GM19238 (cell line): ENCODE measurements around the gene SPTLC3.

Experiments used
- DNase-seq: peaks from one replicate; pipeline ENCODE4 v3.0.0; 2011; ENCODE audit warnings: low spot score; ENCODE audit not compliant: insufficient read length

The SPTLC3 gene

DNA sequence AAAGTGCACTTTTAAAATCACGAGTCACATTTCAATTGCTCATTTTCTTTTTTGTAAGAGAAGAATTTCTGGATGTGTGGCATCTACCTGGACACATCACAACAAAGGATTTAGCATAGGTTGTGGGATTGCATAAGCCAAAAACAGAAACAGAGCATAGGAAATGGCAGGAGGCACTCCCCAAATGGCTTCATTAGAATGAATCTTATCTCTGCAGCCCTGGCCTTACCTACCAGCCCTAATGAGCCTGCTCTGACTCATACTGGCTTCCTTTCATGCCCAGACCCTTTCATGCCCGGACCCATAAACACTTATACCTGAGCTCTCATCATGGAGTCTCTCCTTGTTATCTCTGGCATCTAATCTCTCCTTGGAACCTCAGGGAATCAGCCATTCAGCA, 23.9 kb upstream of the SPTLC3 start:
- DNase-seq: no peak

DNA sequence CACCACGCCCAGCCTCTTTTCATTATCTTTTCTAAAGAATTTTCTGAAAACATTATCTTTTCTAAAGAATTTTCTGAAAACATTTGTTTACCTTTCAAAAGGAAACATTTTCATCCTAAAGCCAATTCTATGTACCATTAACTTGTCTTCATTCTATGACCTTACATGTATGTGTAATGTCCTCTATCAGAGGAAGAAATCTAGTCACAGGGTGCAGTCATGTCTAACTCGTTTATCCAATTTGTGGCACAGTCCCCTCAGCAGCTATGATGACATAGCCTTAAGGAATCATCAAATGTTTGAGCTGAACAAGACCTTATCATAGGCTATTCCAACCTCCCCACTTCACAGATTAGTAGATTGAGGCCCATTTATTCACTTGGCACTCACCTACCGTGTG, 21.5 kb upstream of the SPTLC3 start:
- no peak for DNase-seq

DNA sequence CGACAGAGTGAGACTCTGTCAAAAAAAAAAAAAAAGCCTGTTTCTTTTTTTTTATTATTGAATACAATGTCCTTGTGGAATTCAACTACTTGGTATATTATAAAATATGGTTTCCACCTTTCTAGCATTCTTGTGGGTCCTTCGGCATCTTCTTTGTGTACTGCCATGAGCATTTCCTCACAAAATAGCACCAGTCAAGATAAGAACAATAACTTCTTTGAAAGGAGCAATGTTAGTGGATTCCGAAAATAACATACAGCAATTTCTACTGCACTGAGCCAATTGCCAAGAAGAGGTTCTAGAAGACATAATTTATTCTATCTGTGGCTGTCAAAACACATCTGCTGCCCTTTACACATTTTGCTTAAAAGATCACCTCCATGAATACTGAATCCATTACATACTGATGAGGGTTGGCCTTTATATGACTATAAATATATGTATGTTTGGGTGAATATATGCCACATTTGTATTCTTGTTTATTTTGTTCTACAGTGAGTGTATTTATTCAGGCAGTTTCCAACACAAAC, 19.1 kb upstream of the SPTLC3 start:
- DNase-seq: no peak

DNA sequence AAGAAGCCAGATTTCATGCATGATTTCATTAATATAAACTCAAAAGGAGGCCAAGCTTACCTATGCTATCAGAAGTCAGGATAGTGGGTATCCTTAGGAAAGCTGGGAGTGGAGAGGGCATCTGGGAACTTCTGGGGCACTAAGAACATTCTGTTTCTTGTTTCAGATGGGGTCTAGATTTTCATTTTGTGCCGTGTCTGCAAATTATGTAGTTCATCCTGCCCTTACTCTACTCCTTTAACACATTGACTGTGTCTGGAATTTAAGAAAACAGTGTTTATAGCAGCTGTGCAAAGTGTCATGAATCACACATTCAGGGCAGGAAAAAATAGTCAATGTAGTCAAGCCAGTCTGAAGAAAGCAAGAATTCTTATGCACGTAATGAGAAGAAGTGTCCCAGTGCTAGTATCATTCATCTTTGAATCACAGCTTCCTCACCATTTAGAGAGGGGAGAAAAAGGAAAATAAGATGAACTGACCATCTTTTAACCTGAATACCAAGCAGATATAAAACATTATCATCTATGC, 11.6 kb upstream of the SPTLC3 start:
- DNase-seq: no peak

DNA sequence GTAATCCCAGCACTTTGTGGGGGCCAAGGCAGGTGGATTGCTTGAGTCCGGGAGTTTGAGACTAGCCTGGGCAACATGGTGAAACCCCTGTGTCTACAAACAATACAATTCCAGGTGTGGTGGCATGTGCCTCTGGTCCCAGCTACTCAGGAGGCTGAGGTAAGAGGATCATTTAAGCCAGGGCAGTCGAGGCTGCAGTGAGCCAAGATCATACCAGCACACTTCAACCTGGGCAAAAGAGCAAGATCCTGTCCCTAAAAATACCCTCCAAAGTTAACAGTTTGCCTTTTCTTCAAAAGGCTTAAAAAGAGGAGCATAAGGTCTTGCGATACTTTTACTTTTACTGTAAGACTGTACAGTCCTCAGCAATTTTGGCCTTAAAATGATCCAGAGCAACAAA, 10.7 kb upstream of the SPTLC3 start:
- no peak for DNase-seq

DNA sequence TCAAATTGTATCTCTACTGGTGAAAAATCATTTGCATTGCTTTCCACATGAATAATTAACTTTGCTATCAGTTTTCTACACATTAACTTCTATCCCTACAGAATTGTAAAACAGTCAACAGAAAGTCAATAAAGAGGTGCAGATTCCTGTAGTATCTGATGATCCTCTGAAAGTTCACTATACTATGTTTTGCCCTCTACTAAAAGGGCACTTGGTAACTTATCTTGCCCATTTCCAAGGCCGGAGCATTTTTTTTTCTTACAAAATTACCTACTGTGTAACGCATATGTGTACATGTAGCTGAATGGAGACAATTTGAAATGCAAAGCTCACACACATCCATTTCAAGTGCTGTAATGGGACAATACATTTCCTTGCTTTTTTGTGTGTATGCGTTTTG, 9.6 kb upstream of the SPTLC3 start:
- no peak for DNase-seq

DNA sequence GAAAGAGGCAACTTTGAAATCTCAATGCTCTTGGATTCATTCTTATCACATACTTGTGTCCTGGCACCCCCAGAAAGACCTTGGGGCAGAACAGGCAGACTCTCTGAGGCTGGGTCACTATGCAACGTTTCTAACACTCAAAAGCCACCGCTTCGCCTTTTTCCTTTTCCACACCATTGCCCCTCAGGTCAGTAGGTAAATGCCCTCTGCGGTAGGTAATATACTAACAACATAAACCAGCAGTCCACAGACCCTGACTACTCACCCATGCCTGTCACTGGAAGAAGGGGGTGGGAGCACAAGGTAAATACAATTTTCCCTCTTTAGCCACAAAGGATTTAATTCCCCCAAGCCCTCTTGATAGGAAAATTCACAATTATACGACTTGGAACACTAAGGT, 6.5 kb upstream of the SPTLC3 start:
- DNase-seq: no peak

DNA sequence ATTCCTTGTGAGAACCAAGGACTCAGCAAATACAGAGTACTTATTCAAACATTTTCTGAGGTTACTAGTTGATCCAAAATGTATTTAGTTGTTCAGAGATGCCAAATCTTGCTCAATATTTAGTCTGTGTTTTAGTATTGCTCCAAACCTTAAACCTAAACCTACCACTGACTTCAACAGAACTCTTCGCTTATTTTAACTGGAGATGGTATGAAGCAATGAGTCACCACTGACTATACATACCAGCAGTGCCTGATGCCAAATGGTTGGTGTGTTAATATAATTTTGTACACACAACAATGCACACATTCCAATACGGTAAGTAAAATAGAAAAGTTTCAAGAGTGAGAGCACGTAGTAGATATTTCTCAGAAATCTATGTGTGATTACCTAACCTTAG, 1.9 kb upstream of the SPTLC3 start:
- DNase-seq: no peak

DNA sequence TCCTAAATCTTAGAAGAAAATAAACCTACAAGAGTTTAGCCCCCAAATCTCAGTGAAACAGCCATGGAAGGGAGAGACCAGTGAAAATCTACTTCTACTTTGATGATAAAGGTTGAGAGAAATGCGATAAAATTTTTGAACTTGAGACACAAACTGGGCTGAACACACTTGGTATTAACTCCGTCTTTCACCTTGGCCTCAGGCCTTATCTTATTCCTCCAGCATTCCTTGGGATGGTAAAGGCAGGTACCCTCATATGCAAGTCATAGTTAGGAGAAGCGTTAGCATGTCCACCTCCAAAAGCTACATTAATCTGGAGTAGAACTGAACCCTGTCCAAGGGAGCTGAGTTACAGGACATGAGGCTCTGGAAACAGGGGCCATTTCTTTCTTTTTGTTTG, 1.2 kb upstream of the SPTLC3 start:
- DNase-seq: no peak

DNA sequence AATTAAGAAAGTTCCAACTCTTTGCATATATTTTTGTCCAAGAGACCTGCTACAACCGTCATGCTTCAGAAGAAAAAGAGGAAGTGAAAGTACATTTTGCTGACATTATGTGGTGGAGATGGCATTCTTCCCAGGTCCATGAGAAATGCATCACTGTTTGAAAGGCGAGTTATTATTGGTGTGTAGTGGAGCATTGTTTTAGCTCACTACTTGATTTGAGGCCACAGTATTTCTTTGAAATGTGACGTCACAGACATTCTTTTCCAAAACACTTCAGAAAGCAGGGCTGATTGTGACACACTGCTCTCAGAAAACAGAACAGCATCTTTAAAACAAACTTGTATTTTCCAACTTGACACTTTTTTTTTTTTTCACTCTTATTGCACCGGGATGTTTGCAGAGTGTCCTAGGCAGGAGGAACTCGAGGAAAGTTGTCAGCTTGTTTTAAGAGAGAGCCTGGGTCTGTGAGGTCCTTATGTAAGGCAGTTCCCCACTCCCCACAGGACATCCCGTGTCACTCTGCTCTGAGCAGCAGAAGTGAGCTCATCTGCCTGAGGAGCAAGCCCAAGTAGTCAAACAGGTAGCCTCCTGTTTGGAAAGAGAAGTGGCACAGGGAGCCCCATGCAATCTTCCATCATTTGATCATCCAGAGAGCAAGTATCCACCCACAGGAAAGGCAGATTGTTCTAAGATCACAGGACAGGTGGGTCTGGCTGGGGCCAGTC, 1.1 kb downstream of the SPTLC3 start:
- DNase-seq: peak; percentile 8

DNA sequence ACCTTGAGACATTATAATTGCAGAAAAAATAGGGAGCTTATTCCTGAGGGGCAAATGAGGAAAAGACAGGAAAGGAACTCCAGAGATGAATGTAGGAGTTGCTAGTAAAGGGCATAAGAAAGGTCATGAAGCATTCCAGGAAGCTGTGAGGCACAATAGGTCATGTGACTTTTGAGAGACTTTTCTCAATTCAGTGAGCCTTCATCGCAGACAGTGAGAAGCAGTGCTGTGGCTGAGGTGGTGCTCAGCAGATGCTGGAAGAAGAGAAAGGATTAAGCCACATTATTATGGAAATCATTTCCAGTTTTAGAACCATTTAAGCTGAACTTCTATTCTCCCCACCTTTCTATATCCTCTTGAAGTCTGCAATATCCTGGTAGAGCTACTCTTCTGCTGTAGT, 4.1 kb downstream of the SPTLC3 start:
- no peak for DNase-seq

DNA sequence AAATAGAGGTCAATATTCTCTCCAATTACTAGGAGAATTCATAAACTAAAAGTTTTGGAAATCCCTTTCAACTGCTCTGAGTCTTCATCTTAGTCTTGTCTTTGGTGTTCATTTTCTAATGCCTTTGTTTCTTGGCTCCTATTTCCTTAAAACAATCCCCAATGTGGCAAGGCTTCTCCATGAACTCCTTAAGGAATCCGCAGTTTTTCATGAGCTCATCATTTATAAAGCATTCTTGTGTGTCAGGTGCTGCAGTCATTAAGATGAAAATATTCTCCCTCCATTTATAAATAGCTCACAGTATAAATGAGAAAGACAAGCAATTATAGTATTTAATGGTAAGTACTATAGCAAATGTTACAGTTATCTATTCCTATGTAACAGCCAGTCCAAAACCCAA, 4.6 kb downstream of the SPTLC3 start:
- DNase-seq: no peak

DNA sequence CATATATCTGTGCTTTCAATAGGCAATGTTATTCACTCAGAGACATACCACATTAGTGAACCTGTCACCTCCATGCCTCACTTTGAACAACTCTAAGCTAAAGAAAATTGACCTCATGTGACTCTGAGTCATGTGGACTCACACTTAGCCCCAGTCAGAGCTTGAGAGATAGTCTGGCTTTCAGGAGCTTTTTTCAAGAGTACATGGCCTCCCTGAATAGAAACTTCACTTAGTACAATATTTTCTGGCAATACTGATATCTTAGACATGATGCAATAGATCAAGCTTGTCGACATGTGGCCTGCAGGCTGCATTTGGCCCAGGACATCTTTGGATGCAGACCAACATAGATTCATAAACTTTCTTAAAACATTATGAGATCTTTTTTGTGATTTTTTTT, 8.5 kb downstream of the SPTLC3 start:
- DNase-seq: no peak

DNA sequence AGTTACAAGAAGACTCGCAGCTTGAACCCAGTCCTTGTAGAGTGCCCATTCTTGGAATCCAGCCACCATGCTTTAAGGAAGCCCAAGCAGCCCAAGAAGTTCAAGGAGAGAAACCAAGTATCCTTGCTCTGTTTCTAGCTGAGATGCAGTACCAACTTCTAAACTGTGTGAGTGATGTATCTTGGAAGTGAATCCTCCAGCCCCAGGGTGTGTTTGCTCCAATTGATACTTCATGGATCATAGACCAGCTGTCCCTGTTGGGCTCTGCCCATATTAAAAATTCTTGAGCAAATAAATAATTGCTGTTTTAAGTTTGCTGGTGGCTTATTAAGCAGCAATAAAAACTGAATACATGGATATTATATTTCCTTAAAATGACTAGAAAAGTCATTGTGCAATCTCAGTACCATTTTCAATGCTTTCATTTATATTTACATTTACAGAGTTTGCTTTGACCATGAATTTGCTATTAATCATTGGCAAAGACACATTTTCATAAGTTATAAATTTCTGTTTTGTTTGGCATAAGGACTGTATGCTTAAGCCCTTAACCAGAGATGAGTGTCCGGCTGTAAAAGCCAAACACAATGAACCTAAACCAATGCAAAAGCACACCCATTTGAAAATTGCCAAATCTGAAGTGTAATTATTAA, 9.2 kb downstream of the SPTLC3 start:
- no peak for DNase-seq

DNA sequence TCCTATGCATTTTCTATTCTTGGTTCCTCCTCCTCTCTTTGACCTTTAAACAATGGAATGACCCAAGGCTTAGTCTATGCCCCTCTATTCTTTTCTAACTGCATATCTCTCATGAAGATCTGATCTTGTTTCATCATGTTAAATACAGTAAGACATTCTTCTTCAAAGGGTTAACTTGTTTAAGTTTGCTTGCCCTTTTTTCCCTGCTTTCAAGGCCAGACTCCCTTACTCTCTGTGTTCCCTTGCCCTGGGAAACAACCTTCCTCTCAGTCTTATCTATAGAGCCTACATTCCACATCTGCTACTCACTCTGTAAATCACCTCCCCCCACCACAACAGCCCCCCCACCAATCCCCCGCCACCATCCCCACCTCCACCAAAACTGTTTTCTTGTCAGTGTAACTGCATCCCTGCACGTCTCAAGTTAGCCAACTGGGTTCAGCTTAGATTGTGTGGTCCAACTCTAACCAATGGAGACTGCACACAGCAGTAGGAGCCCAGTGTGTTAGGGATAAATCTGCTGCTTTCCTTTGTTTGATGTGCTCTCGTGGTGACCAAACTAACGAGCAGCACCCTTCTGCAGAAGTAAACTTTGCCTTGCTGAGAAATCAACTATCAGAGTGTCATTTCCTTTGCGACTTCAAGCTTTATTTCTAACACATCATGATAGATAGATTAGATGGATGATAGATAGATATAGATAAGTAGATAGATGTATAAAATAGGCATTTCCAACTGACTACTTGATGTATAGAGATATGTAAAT, 12.6 kb downstream of the SPTLC3 start:
- no peak for DNase-seq

DNA sequence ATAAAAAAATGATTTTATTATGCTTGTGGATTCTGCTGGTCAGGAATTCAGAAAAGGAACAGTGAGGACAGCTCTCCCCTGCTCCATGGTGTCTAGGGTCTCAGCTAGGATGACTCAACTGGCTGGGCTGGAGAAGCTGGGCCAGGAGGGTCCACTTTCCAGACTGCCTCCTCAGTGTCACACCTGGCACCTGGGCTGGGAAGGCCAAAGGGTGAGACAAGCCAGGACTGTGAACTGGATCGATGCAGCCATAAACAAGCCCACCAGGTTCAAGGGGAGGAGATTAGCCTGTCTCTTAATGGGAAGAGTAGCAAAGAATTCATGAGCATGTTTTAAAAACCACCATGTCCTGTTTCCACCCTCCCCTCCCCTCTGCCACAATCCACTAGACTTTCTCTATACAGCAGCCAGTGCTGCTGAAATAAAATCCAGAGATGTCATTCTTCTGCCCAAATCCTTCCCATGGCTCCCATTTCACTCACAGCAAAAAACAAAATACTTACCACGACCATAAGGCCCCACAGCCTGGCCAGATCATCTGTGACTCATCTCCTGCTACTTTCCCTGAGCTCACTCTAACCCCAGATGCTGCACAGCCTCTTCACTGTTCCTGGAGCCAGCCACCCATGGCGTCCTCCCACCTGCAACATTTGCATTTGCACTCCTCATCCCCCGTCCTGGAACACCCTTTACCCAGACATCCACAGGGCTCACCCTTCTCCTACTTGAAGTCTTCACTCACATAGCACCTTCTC, 13.8 kb downstream of the SPTLC3 start:
- no peak for DNase-seq

DNA sequence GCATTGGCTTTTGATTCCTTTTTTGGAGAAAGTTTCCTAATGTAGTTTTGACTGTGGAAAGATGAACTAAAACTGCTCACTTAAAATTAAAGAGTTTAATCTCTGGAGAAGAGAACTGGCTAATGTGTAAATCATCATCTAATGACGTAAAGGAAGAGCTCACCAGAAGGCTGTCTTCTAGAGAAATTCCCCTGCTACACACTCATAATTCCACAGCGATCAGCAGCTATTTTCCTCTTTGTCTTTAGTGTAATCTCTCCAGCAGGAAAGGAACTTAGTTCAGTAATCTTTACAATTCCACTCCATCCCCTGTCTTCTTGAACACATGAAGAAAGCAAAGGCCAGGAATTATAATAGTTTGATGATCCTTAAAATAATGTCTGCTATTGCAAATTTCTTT, 15.8 kb downstream of the SPTLC3 start:
- no peak for DNase-seq

DNA sequence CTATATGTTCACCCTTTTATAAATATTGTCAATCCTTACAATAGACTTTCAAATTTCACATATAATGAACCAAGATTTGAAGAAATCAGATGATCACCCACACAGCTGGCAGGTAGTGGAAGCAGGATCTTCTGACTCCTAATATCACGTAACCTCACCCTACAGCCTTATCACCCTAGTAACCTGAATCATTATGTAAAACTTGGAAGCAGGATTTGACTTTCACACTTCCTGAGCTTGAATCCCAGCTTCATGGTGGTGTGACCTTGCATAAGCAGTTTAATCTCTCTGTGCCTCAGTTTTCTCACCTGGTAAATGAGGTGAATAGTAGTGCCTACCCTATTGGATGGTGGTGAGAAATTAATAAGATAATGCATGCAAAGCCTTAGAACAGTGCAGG, 16.4 kb downstream of the SPTLC3 start:
- no peak for DNase-seq

DNA sequence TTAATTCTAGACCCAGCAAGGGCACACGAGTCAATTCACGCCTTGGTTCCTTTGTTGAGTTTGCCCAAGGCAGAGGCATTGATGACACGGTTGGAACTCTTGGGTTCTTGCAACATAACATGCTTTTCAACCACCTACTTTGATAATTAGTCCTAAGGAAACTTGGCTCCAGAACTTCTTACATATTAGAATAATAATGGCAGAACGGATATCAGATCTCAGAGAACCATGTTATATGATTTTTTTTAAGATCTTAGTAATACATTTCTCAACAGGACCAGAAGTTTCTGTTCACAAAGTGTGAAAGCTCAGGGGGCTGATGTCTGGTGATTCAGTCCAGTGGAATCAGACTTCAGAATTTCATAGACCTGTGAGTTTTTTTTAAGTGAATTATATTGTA, 19.2 kb downstream of the SPTLC3 start:
- DNase-seq: no peak

DNA sequence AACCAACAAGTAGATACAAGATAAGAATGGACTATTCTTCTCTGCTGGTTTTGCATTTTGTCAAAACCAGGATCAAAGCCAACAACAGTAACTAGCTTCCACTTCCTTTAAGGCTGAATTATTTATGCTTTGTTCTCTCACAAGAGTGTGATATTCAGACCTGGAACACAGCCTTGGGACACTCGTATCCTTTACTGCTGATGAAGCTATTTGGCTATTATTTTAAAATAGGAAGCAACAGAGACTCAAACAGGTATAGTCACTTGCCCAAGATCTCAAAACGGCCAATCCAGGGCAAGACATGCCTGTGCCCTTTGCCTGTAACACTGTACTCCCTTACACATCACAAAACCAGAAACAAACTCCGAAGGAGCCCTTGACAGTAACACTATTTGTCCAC, 19.9 kb downstream of the SPTLC3 start:
- no peak for DNase-seq

DNA sequence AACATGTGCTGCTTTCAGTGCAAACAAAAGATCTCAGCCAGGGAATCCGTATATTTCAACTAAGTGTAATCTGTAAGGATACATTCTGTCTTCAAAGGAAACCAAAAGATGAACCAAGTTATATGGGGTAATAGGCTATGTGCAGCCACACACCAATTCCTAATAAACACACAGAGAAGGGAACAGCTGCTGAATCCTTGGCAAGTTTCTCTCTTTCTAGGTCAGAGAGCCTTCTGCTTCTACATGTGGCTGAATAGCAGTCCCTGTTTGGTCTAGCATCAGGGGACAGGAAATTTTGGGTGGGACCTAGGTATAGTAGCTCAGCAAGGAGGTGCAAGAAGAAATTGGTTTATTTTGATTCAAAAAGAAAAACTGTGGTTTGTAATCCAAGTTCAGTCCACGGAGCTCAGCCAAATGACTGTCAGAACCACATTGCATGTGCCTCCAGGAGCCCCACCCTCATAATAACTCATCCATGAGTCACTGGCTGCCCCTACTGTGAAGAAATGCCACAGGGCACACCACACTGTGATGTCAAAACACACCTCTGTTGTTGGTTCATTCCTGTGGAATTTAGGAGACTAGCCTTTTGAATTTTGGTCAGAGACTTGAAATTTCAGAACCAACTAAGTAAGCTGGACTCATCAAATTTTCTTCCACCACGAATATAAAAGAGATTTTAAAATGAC, 21.1 kb downstream of the SPTLC3 start:
- DNase-seq: no peak
